HepG2 (cell line): ENCODE data around the gene IQCK. TPM values are rescaled to one million over a fixed set of nuclear protein-coding genes. Genes with fewer than 3 reads are reported as not detected.

Experiments used
- E2F2 ChIP-seq: sonication (generic); formaldehyde crosslinking; IDR thresholded peaks from 2 replicates; pipeline ENCODE4 v1.4.0; 2020; ENCODE audit warnings: missing genetic modification reagents, borderline replicate concordance
- ERF ChIP-seq: IDR thresholded peaks from 2 replicates; pipeline ENCODE4 v1.6.1; 2018; ENCODE audit warnings: missing biosample characterization, missing genetic modification reagents
- ESRRA ChIP-seq: sonication (generic); formaldehyde crosslinking; IDR thresholded peaks from 2 replicates; pipeline ENCODE4 v1.5.1; 2020; ENCODE audit warnings: mild to moderate bottlenecking, low read depth, missing genetic modification reagents
- FIP1L1 ChIP-seq: fragments of 200-400 bp; formaldehyde crosslinking; IDR thresholded peaks from 2 replicates; pipeline ENCODE4 v1.6.1; 2018; ENCODE audit warnings: low read depth, mild to moderate bottlenecking, low read length, moderate library complexity, borderline replicate concordance; ENCODE audit not compliant: insufficient read depth
- HNRNPLL ChIP-seq: fragments of 200-400 bp; formaldehyde crosslinking; IDR thresholded peaks from 2 replicates; pipeline ENCODE4 v1.6.1; 2017; ENCODE audit warnings: mild to moderate bottlenecking, low read depth, low read length; ENCODE audit not compliant: poor library complexity, severe bottlenecking
- IRF9 ChIP-seq: sonication (generic); formaldehyde crosslinking; IDR thresholded peaks from 2 replicates; pipeline ENCODE4 v1.8.0; 2022; ENCODE audit warnings: missing genetic modification reagents, mild to moderate bottlenecking, borderline replicate concordance
- PAXIP1 ChIP-seq: sonication (generic); formaldehyde crosslinking; conservative IDR thresholded peaks from 2 replicates; pipeline ENCODE4 v1.4.0; 2020; ENCODE audit warnings: mild to moderate bottlenecking, missing genetic modification reagents, moderate library complexity
- RBM39 ChIP-seq: fragments of 200-400 bp; formaldehyde crosslinking; IDR thresholded peaks from one replicate; pipeline ENCODE4 v1.6.1; 2018; ENCODE audit warnings: antibody characterized with exemption, mild to moderate bottlenecking, low read depth, low read length; ENCODE audit not compliant: poor library complexity, severe bottlenecking
- SRSF1 ChIP-seq: fragments of 200-400 bp; formaldehyde crosslinking; optimal IDR thresholded peaks from 2 replicates; pipeline ENCODE3; 2017; ENCODE audit warnings: mild to moderate bottlenecking, low read depth, low read length, moderate library complexity
- SRSF4 ChIP-seq: fragments of 200-400 bp; formaldehyde crosslinking; IDR thresholded peaks from one replicate; pipeline ENCODE4 v1.6.1; 2018; ENCODE audit warnings: mild to moderate bottlenecking, low read depth, low read length, moderate library complexity; ENCODE audit not compliant: poor library complexity, severe bottlenecking
- TCF12 ChIP-seq, 2 experiments: fragments of 450-650 bp in 1 of 2; sonication (generic) in 1 of 2; formaldehyde crosslinking in 1 of 2; IDR thresholded peaks; 2 replicates each; pipeline versions ENCODE4 v1.6.1 to v1.8.0; 2017 to 2022; ENCODE audit warnings: antibody characterized with exemption in 1 of 2, mild to moderate bottlenecking in 1 of 2, missing genetic modification reagents in 1 of 2, moderate library complexity in 1 of 2
- TEAD2 ChIP-seq: sonication (generic); formaldehyde crosslinking; IDR thresholded peaks from 2 replicates; pipeline ENCODE4 v1.9.0; 2021; ENCODE audit warnings: missing genetic modification reagents
- ZMYM4 ChIP-seq: sonication (generic); formaldehyde crosslinking; IDR thresholded peaks from 2 replicates; pipeline ENCODE4 v1.8.1; 2023; ENCODE audit warnings: mild to moderate bottlenecking, missing genetic modification reagents
- ZNF18 ChIP-seq: sonication (generic); formaldehyde crosslinking; IDR thresholded peaks from 2 replicates; pipeline ENCODE4 v1.8.0; 2022; ENCODE audit warnings: mild to moderate bottlenecking, missing genetic modification reagents; ENCODE audit not compliant: insufficient replicate concordance
- ZNF225 ChIP-seq: sonication (generic); formaldehyde crosslinking; IDR thresholded peaks from 2 replicates; pipeline ENCODE4 v1.4.0; 2020; ENCODE audit warnings: mild to moderate bottlenecking, missing genetic modification reagents
- ZNF382 ChIP-seq: sonication (generic); formaldehyde crosslinking; IDR thresholded peaks from 2 replicates; pipeline ENCODE4 v1.5.0; 2020; ENCODE audit warnings: missing genetic modification reagents, mild to moderate bottlenecking, borderline replicate concordance
- ZNF468 ChIP-seq: sonication (generic); formaldehyde crosslinking; IDR thresholded peaks from 2 replicates; pipeline ENCODE4 v1.8.0; 2022; ENCODE audit warnings: mild to moderate bottlenecking, moderate library complexity, missing genetic modification reagents
- ZNF746 ChIP-seq: sonication (generic); formaldehyde crosslinking; IDR thresholded peaks from 2 replicates; pipeline ENCODE4 v1.8.0; 2022; ENCODE audit warnings: mild to moderate bottlenecking, missing genetic modification reagents
- ZNF790 ChIP-seq: sonication (generic); formaldehyde crosslinking; IDR thresholded peaks from 2 replicates; pipeline ENCODE4 v1.8.0; 2022; ENCODE audit warnings: missing genetic modification reagents, mild to moderate bottlenecking, borderline replicate concordance
- polyA plus RNA-seq, 8 experiments: library from polyadenylated mRNA; depleted of rRNA in 3 of 8; stranded (reverse) in 7 of 8; unstranded in 1 of 8; fragments of >200 nt; fragmentation: Illumina TruSeq in 4 of 8; extraction: Trizol in 4 of 8; gene quantifications; 2 replicates each; pipeline versions ENCODE4 v1.2.1 to v1.2.3, GENCODE V29; 2011 to 2016; ENCODE audit warnings: low read depth in 4 of 8, missing spikeins in 1 of 8, mixed read lengths in 1 of 8; ENCODE audit not compliant: insufficient read depth in 1 of 8
- total RNA-seq, 5 experiments: library from RNA; depleted of rRNA; stranded (reverse); fragments of >200 nt; fragmentation: Illumina TruSeq; extraction: Trizol; gene quantifications; 2 replicates each; pipeline ENCODE4 v1.2.3, GENCODE V29; 2016; ENCODE audit warnings: low read depth in 1 of 5

The IQCK gene
- total and polyA plus RNA-seq, 2 of the 13 experiments (the other 11 are each of a cell fraction or from before 2014, with no cell fraction given): 5.1 to 7.3 TPM

GRCh38 chr16:19884611-19885450, 166.8 kb downstream of the IQCK start, which contains the start of gene GPRC5B (continued):
- TF ChIP-seq PAXIP1 (CRISPR knock-in tag) (no peak), ESRRA (CRISPR knock-in tag) (no peak), ZNF468 (CRISPR knock-in tag) (peak; percentile 69; the same call in 1 of the 2 replicates), SRSF4 (no peak), SRSF1 (peak; percentile 54), HNRNPLL (peak; percentile 27), ZNF225 (CRISPR knock-in tag) (0 out of 2 replicates have a peak, but pooled peaks have one; percentile 28), TCF12 (IDR thresholded peaks at IDR 0.05) (no peak), TCF12 (CRISPR knock-in tag; IDR thresholded peaks at IDR 0.05) (no peak), ZNF746 (no peak), FIP1L1 (no peak), ZNF18 (CRISPR knock-in tag) (no peak), ERF (no peak), IRF9 (0 out of 2 replicates have a peak, but pooled peaks have one; percentile 27), TEAD2 (no peak), ZNF790 (CRISPR knock-in tag) (0 out of 2 replicates have a peak, but pooled peaks have one; percentile 55), RBM39 (peak; percentile 71), E2F2 (CRISPR knock-in tag) (peak; percentile 61; the same call in 1 of the 2 replicates), ZMYM4 (no peak), ZNF382 (CRISPR knock-in tag) (no peak)
